Lower leg skin (tissue), 4 donors: Measurements from ENCODE around the gene CNOT4. TPM values are rescaled to one million over a fixed set of nuclear protein-coding genes. Genes with fewer than 3 reads are reported as not detected.
"Not testable (repeated sequence)": the region's sequence is repeated elsewhere in the genome, so short reads cannot be mapped to it uniquely, and the experiment has no call there.

ENCODE experiments used
- DNase-seq, 2 donors: peaks; one replicate each; pipeline ENCODE4 v3.0.0-alpha.2; 2019; ENCODE audit warnings: low spot score in 2 of 2
- H3K4me3 ChIP-seq: fragments of 200-600 bp; sonication (generic); 2 replicates; pipeline ENCODE4 v1.5.1; 2017; ENCODE audit warnings: mild to moderate bottlenecking, low read depth; ENCODE audit not compliant: poor library complexity, severe bottlenecking
- POLR2A ChIP-seq, 2 donors: fragments of 450-650 bp; IDR thresholded peaks; one replicate each; pipeline ENCODE4 v1.6.1; 2016 to 2017; ENCODE audit warnings: antibody characterized with exemption in 2 of 2, mild to moderate bottlenecking in 1 of 2, moderate library complexity in 1 of 2
- WGBS, 2 donors: methylation state at CpG; one replicate each; pipeline ENCODE4 v1.1.5; 2018; 5-methylcytosine and 5-hydroxymethylcytosine counted together
- intact Hi-C: fragments of 100-400 bp; cut with DNase I; formaldehyde crosslinking; loops from one replicate; pipeline ENCODE4 v1.15.0; 2023; ENCODE audit warnings: low total_unique reads
- total RNA-seq, 4 donors: library from RNA; depleted of rRNA; stranded (reverse); fragments of >200 nt; gene quantifications; one replicate each; pipeline ENCODE4 v1.1.0, GENCODE V29; 2016
- TF ChIP-seq, protein P1 (sequence below), 3 donors: fragments of 450-650 bp; IDR thresholded peaks; one replicate each; pipeline ENCODE4 v1.5.1; 2016; ENCODE audit warnings: antibody characterized with exemption in 3 of 3, mild to moderate bottlenecking in 3 of 3, moderate library complexity in 2 of 3

CNOT4 gene
- total RNA-seq, 4 donors from 2014 or later: 13.4 to 20.4 (median 16.4) TPM

DNA sequence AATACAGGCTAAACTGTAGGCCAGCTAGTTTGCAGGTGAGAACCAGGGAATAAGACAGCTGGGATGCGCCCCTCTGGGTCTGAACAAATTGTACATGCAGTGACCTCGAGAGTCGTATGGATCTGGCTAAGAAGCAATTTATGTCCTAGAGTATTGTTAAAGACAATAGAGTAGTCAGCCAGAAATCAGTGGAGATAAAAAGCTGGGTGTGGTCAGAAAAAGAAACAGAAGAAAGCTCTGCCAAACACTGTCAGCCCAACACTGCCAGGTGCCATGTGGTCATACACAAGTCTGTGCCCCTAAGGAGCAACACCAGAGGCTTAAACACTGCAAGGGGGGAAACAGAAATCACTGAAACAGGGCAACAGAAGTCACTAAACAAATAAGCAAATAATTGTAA, 62.2 kb downstream of the CNOT4 start:
- TF ChIP-seq, protein P1, sequence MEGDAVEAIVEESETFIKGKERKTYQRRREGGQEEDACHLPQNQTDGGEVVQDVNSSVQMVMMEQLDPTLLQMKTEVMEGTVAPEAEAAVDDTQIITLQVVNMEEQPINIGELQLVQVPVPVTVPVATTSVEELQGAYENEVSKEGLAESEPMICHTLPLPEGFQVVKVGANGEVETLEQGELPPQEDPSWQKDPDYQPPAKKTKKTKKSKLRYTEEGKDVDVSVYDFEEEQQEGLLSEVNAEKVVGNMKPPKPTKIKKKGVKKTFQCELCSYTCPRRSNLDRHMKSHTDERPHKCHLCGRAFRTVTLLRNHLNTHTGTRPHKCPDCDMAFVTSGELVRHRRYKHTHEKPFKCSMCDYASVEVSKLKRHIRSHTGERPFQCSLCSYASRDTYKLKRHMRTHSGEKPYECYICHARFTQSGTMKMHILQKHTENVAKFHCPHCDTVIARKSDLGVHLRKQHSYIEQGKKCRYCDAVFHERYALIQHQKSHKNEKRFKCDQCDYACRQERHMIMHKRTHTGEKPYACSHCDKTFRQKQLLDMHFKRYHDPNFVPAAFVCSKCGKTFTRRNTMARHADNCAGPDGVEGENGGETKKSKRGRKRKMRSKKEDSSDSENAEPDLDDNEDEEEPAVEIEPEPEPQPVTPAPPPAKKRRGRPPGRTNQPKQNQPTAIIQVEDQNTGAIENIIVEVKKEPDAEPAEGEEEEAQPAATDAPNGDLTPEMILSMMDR (IDR thresholded peaks at IDR 0.05): no peak
- no peak for TF ChIP-seq POLR2A (IDR thresholded peaks at IDR 0.05)
- DNase-seq: no peak
- WGBS, 2 donors: 48 to 60% methylated on average over 3 of the region's 3 CpGs
- intact Hi-C loops: no loop called here
- H3K4me3 ChIP-seq: no peak overlapping the region

DNA sequence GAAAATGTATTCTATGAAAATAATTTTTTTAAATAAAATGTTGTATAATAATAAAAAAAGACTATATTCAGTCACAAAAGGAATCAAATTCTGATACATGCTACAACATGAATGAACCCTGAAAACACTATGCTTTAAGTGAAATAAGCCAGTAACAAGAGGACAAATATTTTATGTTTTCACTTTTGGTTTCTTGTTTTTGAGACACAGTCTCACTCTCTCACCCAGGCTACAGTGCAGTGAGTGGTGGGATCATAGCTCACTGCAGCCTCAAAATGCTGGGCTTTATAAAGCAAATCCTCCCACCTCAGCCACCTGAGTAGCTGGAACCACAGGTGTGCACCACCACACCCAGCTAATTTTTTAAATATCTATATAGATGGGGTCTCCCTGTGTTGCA, 64.2 kb downstream of the CNOT4 start:
- TF ChIP-seq, protein P1 (IDR thresholded peaks at IDR 0.05): no peak
- TF ChIP-seq POLR2A (IDR thresholded peaks at IDR 0.05): no peak
- intact Hi-C loops: no loop called here
- DNase-seq: no peak
- H3K4me3 ChIP-seq: no peak overlapping the region

DNA sequence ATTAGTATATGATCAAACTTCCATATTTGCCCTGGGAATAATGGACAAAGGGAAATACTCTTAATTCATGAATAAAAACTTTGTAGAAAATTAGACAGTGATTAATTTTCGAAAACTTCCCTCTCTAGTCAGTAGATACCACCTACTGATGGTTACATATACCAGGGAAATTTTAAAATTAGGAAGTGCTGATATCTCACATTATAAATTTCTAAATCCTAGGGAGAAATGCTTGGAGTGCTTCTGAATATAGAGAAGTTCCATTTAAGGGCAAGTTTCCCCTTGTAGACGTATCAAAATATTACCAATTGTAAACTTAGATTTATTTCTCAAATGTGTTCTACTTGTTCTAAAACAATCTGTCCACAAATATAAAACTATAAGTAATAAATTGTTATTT, 64.6 kb downstream of the CNOT4 start:
- intact Hi-C loops, H3K4me3 ChIP-seq, DNase-seq: not testable (repeated sequence)
- 92 to 95% methylated on average over 2 of the region's 2 CpGs for WGBS, 2 donors

DNA sequence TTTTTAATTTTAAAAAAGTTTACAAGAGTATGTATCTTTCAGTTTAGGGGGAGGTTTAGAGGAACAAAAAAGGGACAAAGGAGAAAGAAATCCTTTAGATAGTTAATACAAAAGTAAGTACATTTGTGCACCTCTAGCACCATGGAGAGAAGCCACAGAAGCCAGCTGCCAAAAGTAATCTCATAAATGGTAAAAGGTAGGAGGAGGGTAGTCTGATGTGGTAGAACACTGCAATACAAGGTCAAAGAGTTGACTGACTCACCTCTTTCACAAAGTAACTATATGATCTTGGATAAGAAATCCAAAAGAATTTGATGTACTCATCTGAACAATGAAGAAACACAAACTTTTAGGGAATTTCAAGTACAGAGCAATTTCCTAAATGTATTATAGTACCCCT, 68.1 kb downstream of the CNOT4 start:
- DNase-seq: no peak
- intact Hi-C loops: no loop called here
- H3K4me3 ChIP-seq: no peak overlapping the region
- TF ChIP-seq, protein P1 (IDR thresholded peaks at IDR 0.05): no peak
- no peak for TF ChIP-seq POLR2A (IDR thresholded peaks at IDR 0.05)

DNA sequence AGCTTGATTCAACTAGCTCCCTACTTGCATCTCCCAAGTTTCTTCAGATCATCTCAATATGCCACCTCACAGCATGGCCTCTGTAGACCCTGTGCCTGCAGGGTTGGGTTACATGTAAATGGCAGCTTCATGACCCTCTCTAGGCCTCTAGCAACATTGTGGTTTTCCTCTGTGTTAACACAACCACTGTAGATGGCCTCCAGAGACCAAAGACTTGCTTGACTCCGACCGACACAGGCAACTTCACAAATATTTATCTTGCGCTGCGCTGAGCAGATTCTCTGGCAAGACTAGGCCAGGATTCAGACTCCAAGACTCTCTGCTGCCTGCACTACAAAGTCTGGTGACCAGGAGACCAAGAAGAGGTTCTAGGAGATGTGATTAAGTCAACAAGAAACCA, 75.9 kb downstream of the CNOT4 start:
- 95 to 100% methylated on average over 4 of the region's 4 CpGs for WGBS, 2 donors
- H3K4me3 ChIP-seq: no peak overlapping the region
- no peak for DNase-seq
- no peak for TF ChIP-seq POLR2A (IDR thresholded peaks at IDR 0.05)
- TF ChIP-seq, protein P1 (IDR thresholded peaks at IDR 0.05): no peak
- intact Hi-C loops: no loop called here

DNA sequence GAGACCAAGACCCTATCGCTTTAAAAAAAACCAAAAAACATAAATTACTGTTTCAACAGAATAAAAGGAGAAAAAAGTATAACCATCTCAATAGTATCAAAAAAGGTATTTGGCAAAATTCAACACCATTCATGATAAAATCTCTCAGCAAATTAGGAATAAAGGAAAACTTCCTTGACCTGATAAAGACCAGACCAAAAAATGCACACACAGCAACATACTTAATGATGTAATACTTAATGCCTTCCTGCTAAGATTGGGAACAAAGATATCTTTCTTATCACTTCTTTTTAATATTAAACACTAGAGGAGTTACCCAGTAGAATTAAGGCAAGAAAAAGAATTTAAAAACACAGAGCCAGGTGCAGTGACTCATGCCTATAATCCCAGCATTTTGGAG, 79.3 kb downstream of the CNOT4 start:
- no peak for DNase-seq
- intact Hi-C loops: no loop called here
- TF ChIP-seq, protein P1 (IDR thresholded peaks at IDR 0.05): no peak
- TF ChIP-seq POLR2A (IDR thresholded peaks at IDR 0.05): no peak
- no peak overlapping the region for H3K4me3 ChIP-seq
- 93 to 96% methylated on average over 1 of the region's 1 CpG for WGBS, 2 donors
